ENCODE measurements around the gene KIF16B. TPM values are rescaled to one million over a fixed set of nuclear protein-coding genes. Genes with fewer than 3 reads are reported as not detected.

Gene KIF16B
- total and polyA plus RNA-seq, 2 experiments from 2014 or later = 8.2 to 26.5 TPM

- H3K27ac ChIP-seq = no peak overlapping the region
- no peak for DNase-seq (ENCODE audit: low read depth in 1 of 2, low spot score in 1 of 2)
- H3K4me3 ChIP-seq = no peak overlapping the region
- no peaks in the 10 kb centered on the region for H3K27me3 ChIP-seq
- H3K4me1 ChIP-seq (ENCODE audit: low read depth) = peaks cover 7% of the 10 kb centered on the region
- H3K36me3 ChIP-seq = no peaks in the 10 kb centered on the region
- TF ChIP-seq, protein P1, sequence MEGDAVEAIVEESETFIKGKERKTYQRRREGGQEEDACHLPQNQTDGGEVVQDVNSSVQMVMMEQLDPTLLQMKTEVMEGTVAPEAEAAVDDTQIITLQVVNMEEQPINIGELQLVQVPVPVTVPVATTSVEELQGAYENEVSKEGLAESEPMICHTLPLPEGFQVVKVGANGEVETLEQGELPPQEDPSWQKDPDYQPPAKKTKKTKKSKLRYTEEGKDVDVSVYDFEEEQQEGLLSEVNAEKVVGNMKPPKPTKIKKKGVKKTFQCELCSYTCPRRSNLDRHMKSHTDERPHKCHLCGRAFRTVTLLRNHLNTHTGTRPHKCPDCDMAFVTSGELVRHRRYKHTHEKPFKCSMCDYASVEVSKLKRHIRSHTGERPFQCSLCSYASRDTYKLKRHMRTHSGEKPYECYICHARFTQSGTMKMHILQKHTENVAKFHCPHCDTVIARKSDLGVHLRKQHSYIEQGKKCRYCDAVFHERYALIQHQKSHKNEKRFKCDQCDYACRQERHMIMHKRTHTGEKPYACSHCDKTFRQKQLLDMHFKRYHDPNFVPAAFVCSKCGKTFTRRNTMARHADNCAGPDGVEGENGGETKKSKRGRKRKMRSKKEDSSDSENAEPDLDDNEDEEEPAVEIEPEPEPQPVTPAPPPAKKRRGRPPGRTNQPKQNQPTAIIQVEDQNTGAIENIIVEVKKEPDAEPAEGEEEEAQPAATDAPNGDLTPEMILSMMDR (IDR thresholded peaks at IDR 0.05; ENCODE audit: low read depth, low read length) = no peak
- H3K9me3 ChIP-seq (ENCODE audit: low read depth) = no peaks in the 10 kb centered on the region
Measured at GRCh38 chr20:16537918-16538317, 35.3 kb downstream of the KIF16B start.

- TF ChIP-seq, protein P1 (IDR thresholded peaks at IDR 0.05; ENCODE audit: low read depth, low read length) = no peak
- H3K27me3 ChIP-seq = no peaks in the 10 kb centered on the region
- peaks cover 7% of the 10 kb centered on the region for H3K4me1 ChIP-seq (ENCODE audit: low read depth)
- no peak overlapping the region for H3K4me3 ChIP-seq
- H3K9me3 ChIP-seq (ENCODE audit: low read depth) = no peaks in the 10 kb centered on the region
- no peak overlapping the region for H3K27ac ChIP-seq
- no peaks in the 10 kb centered on the region for H3K36me3 ChIP-seq
- no peak for DNase-seq (ENCODE audit: low read depth in 1 of 2, low spot score in 1 of 2)
Measured at GRCh38 chr20:16537025-16537665, 36.1 kb downstream of the KIF16B start.

- TF ChIP-seq, protein P1 (IDR thresholded peaks at IDR 0.05; ENCODE audit: low read depth, low read length) = no peak
- no peak for DNase-seq (ENCODE audit: low read depth in 1 of 2, low spot score in 1 of 2)
- Histone ChIP-seq H3K27me3 (no peaks in the 10 kb centered on the region), H3K36me3 (no peaks in the 10 kb centered on the region), H3K4me1 (ENCODE audit: low read depth) (peaks cover 7% of the 10 kb centered on the region), H3K9me3 (ENCODE audit: low read depth) (no peaks in the 10 kb centered on the region), H3K27ac (no peak overlapping the region), H3K4me3 (no peak overlapping the region)
Measured at GRCh38 chr20:16535277-16535676, 38.0 kb downstream of the KIF16B start.

DNA sequence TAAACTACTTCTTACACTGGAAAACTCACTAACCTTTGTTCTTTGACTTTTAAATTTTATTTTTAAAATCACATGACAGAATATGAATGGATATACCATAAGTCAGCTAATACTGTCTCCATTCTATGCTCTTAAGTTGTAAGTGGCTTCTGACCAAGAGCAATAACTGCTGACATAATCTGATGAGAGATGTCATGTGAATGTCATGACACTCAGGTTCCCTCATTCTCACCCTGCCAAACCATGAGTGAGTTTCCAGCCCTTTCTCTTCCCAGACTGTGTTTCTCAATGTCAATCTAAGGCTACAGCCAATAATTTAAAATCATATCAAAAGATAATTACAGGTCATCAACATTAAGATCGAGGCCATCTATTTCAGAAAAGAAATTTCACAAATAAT is 39.7 kb downstream of the KIF16B start:
- no peaks in the 10 kb centered on the region for H3K9me3 ChIP-seq (ENCODE audit: low read depth)
- no peaks in the 10 kb centered on the region for H3K36me3 ChIP-seq
- H3K27me3 ChIP-seq = no peaks in the 10 kb centered on the region
- H3K4me3 ChIP-seq = no peak overlapping the region
- TF ChIP-seq, protein P1 (IDR thresholded peaks at IDR 0.05; ENCODE audit: low read depth, low read length) = no peak
- H3K27ac ChIP-seq = no peak overlapping the region
- no peak for DNase-seq (ENCODE audit: low read depth in 1 of 2, low spot score in 1 of 2)
- H3K4me1 ChIP-seq (ENCODE audit: low read depth) = peaks cover 7% of the 10 kb centered on the region

- no peak overlapping the region for H3K4me3 ChIP-seq
- TF ChIP-seq, protein P1 (IDR thresholded peaks at IDR 0.05; ENCODE audit: low read depth, low read length) = no peak
- DNase-seq (ENCODE audit: low read depth in 1 of 2, low spot score in 1 of 2) = no peak
- peaks cover 7% of the 10 kb centered on the region for H3K4me1 ChIP-seq (ENCODE audit: low read depth)
- H3K9me3 ChIP-seq (ENCODE audit: low read depth) = no peaks in the 10 kb centered on the region
- H3K27ac ChIP-seq = no peak overlapping the region
- no peaks in the 10 kb centered on the region for H3K27me3 ChIP-seq
- H3K36me3 ChIP-seq = no peaks in the 10 kb centered on the region
Measured at GRCh38 chr20:16531485-16531884, 41.8 kb downstream of the KIF16B start.
